Loucy (cell line): ENCODE data around the gene KIF22.

Experiments
- EZH2phosphoT487 ChIP-seq: fragments of 200-600 bp; IDR thresholded peaks from 2 replicates; pipeline ENCODE4 v1.6.1; 2018; ENCODE audit warnings: antibody characterized with exemption, mild to moderate bottlenecking, moderate library complexity, borderline replicate concordance
- TF ChIP-seq, protein P1 (sequence below): fragments of 200-600 bp; sonication (generic); conservative IDR thresholded peaks from 2 replicates; pipeline ENCODE4 v1.5.1; 2014; ENCODE audit warnings: mild to moderate bottlenecking, antibody characterized with exemption, low read length

DNA sequence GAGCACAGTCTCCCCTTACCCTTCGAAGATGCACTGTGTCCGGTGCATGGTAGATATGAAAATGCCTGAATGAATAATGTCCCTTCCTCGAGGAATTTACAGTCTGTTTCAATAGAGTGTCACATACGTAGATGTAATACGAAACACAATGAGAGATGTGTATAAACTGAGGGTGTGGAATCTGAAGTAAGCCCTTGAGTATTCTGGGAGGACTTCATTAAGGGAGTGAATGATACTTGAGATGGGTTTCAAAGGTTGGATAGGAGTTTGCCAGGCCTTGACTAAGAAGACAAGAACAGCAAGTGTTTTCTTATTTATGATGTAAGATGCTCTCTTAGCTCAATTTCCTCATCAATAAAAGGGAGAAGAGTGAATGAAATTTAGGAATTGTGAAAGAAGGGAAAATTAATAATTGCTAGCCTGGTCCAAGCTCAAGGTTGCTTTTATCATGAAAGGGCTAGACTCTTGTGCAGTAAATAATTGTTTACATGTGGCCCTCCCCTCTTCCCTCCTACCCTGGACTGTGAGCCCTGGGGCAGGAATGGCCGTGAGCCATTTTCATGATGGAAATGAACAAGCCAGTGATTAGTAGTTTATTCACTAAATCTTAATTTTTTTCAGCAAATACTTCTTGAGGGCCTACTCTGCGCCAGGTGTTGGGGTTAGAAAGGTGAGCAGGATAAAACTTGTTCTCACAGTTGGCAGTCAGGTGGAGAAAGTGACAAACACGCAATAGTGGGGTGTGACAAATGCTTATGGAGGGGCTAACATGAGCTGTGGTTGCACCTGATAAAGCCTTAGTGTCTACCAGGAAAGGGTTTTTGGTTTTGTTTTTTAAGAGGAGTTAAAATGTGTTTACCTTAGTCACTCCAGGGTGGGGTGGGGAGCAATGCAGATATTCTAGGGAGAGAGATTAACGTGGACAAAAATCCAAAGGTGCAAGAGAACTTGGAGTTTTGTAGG lies 1.6 kb downstream of the KIF22 start:
- TF ChIP-seq, protein P1, sequence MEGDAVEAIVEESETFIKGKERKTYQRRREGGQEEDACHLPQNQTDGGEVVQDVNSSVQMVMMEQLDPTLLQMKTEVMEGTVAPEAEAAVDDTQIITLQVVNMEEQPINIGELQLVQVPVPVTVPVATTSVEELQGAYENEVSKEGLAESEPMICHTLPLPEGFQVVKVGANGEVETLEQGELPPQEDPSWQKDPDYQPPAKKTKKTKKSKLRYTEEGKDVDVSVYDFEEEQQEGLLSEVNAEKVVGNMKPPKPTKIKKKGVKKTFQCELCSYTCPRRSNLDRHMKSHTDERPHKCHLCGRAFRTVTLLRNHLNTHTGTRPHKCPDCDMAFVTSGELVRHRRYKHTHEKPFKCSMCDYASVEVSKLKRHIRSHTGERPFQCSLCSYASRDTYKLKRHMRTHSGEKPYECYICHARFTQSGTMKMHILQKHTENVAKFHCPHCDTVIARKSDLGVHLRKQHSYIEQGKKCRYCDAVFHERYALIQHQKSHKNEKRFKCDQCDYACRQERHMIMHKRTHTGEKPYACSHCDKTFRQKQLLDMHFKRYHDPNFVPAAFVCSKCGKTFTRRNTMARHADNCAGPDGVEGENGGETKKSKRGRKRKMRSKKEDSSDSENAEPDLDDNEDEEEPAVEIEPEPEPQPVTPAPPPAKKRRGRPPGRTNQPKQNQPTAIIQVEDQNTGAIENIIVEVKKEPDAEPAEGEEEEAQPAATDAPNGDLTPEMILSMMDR: no peak
- TF ChIP-seq EZH2phosphoT487: no peak
